SK-N-SH (cell line): Measurements from ENCODE around the gene TMEM234. TPM values are rescaled to one million over a fixed set of nuclear protein-coding genes. Genes with fewer than 3 reads are reported as not detected.
"Not testable (repeated sequence)": the region's sequence is repeated elsewhere in the genome, so short reads cannot be mapped to it uniquely, and the experiment has no call there.

Source experiments
- CTCF ChIA-PET: fragments of 300-600, 350-600 bp; formaldehyde crosslinking; extraction: SDS; loops from one replicate; lab custom pipeline; 2021; lab: Yijun Ruan, JAX
- POLR2A ChIA-PET: fragments of 350-600 bp; sonication (Branson Sonifier 250); formaldehyde crosslinking; extraction: SDS; loops from one replicate; lab custom pipeline; 2020; ENCODE audit warnings: antibody characterized with exemption, inconsistent platforms; lab: Yijun Ruan, JAX
- DNase-seq: peaks from one replicate; pipeline ENCODE4 v3.0.0; 2012
- H2AFZ ChIP-seq: fragments of 200-600 bp; sonication (generic); 2 replicates; pipeline ENCODE4 v1.8.1; 2016; ENCODE audit warnings: antibody characterized with exemption, mild to moderate bottlenecking, low read depth
- H3F3A ChIP-seq: fragments of 200-600 bp; sonication (generic); replicated peaks from 2 replicates; pipeline ENCODE3; 2016; ENCODE audit warnings: antibody characterized with exemption, mild to moderate bottlenecking; ENCODE audit not compliant: insufficient read depth
- H3K27ac ChIP-seq, 2 experiments: fragments of 200-500 bp in 1 of 2; fragments of 200-600 bp in 1 of 2; sonication (Bioruptor generic) in 1 of 2; sonication (generic), shearing (Covaris generic) in 1 of 2; 2 replicates each; pipeline versions ENCODE4 v1.5.1 to v1.6.1; 2014 to 2016; ENCODE audit warnings: low read depth in 2 of 2, inconsistent platforms in 1 of 2, low read length in 1 of 2, mild to moderate bottlenecking in 1 of 2, mixed read lengths in 1 of 2
- H3K27me3 ChIP-seq: fragments of 200-600 bp; sonication (generic), shearing (Covaris generic); 2 replicates; pipeline ENCODE4 v1.6.1; 2016; ENCODE audit warnings: mixed run types; ENCODE audit not compliant: insufficient read depth
- H3K36me3 ChIP-seq, 2 experiments: fragments of 200-500 bp in 1 of 2; fragments of 200-600 bp in 1 of 2; sonication (Bioruptor generic) in 1 of 2; sonication (generic) in 1 of 2; replicated peaks in 1 of 2; 2 replicates each; pipeline versions ENCODE3 to v1.5.1; 2014 to 2016; ENCODE audit warnings: low read length in 1 of 2, mild to moderate bottlenecking in 1 of 2; ENCODE audit not compliant: insufficient read depth in 2 of 2, control insufficient read depth in 1 of 2
- H3K4me1 ChIP-seq, 2 experiments: fragments of 200-500 bp in 1 of 2; fragments of 200-600 bp in 1 of 2; sonication (Bioruptor generic) in 1 of 2; sonication (generic), shearing (Covaris generic) in 1 of 2; 2 replicates each; pipeline versions ENCODE4 v1.5.1 to v1.6.1; 2014 to 2016; ENCODE audit warnings: low read depth in 1 of 2, low read length in 1 of 2, mixed run types in 1 of 2; ENCODE audit not compliant: insufficient read depth in 2 of 2, control insufficient read depth in 1 of 2
- H3K4me2 ChIP-seq: fragments of 200-600 bp; sonication (generic), shearing (Covaris generic); 2 replicates; pipeline ENCODE4 v1.6.1; 2017; ENCODE audit warnings: mixed run types
- H3K4me3 ChIP-seq, 2 experiments: fragments of 200-500 bp in 1 of 2; fragments of 200-600 bp in 1 of 2; sonication (Bioruptor generic) in 1 of 2; sonication (generic), shearing (Covaris generic) in 1 of 2; 2 replicates each; pipeline versions ENCODE4 v1.5.1 to v1.8.1; 2014 to 2016; ENCODE audit warnings: low read depth in 2 of 2, inconsistent platforms in 1 of 2, low read length in 1 of 2, mild to moderate bottlenecking in 1 of 2, mixed read lengths in 1 of 2, moderate library complexity in 1 of 2
- H3K79me2 ChIP-seq: fragments of 200-600 bp; sonication (generic); 2 replicates; pipeline ENCODE4 v1.8.1; 2017; ENCODE audit warnings: mild to moderate bottlenecking; ENCODE audit not compliant: insufficient read depth
- H3K9ac ChIP-seq: fragments of 200-600 bp; sonication (generic); 2 replicates; pipeline ENCODE4 v1.6.1; 2017; ENCODE audit warnings: mixed run types
- H3K9me2 ChIP-seq: fragments of 200-600 bp; sonication (generic); 2 replicates; pipeline ENCODE4 v1.6.1; 2017; ENCODE audit warnings: mixed run types
- H3K9me3 ChIP-seq: fragments of 200-600 bp; sonication (generic); 2 replicates; pipeline ENCODE4 v1.6.1; 2017; ENCODE audit warnings: mixed run types, mild to moderate bottlenecking, moderate library complexity
- H4K20me1 ChIP-seq: fragments of 200-600 bp; sonication (generic); 2 replicates; pipeline ENCODE4 v1.6.1; 2017; ENCODE audit warnings: mild to moderate bottlenecking, mixed run types; ENCODE audit not compliant: insufficient read depth
- EP300 ChIP-seq, 2 experiments: IDR thresholded peaks; 2 replicates each; pipeline versions ENCODE4 v1.4.0 to v1.6.1; 2012; ENCODE audit warnings: borderline replicate concordance in 1 of 2, low read depth in 1 of 2, low read length in 1 of 2
- EZH2phosphoT487 ChIP-seq: fragments of 200-600 bp; sonication (generic); IDR thresholded peaks from 2 replicates; pipeline ENCODE4 v1.6.1; 2017; ENCODE audit warnings: low read depth, mixed run types, mild to moderate bottlenecking, antibody characterized with exemption, moderate library complexity, borderline replicate concordance
- FOXM1 ChIP-seq: IDR thresholded peaks from 2 replicates; pipeline ENCODE4 v1.4.0; 2012; ENCODE audit warnings: low read depth, mild to moderate bottlenecking
- GATA2 ChIP-seq: sonication (generic); formaldehyde crosslinking; IDR thresholded peaks from 2 replicates; pipeline ENCODE4 v1.5.0; 2020; ENCODE audit warnings: mild to moderate bottlenecking, missing genetic modification reagents
- JUND ChIP-seq: IDR thresholded peaks from 2 replicates; pipeline ENCODE4 v1.4.0; 2012
- POLR2AphosphoS5 ChIP-seq: IDR thresholded peaks from 2 replicates; pipeline ENCODE4 v1.6.1; 2012; ENCODE audit warnings: low read depth, low read length
- RCOR1 ChIP-seq: fragments of 150-350 bp; IDR thresholded peaks from 2 replicates; pipeline ENCODE4 v1.6.1; 2017; ENCODE audit warnings: antibody characterized with exemption, low read length
- RFX5 ChIP-seq: IDR thresholded peaks from 2 replicates; pipeline ENCODE4 v1.6.1; 2012; ENCODE audit warnings: mild to moderate bottlenecking, improper control_type of control experiment, low read length
- RXRA ChIP-seq: IDR thresholded peaks from 2 replicates; pipeline ENCODE4 v1.4.0; 2012; ENCODE audit warnings: low read depth, mild to moderate bottlenecking, borderline replicate concordance
- SIN3A ChIP-seq: IDR thresholded peaks from 2 replicates; pipeline ENCODE4 v1.6.1; 2012; ENCODE audit warnings: low read depth, mild to moderate bottlenecking, low read length, moderate library complexity, borderline replicate concordance
- TAF1 ChIP-seq: IDR thresholded peaks from 2 replicates; pipeline ENCODE4 v1.6.1; 2012; ENCODE audit warnings: low read depth, mild to moderate bottlenecking, low read length, moderate library complexity, borderline replicate concordance
- TCF12 ChIP-seq: IDR thresholded peaks from 2 replicates; pipeline ENCODE4 v1.4.0; 2012
- TEAD4 ChIP-seq: IDR thresholded peaks from 2 replicates; pipeline ENCODE4 v1.4.0; 2012; ENCODE audit warnings: mild to moderate bottlenecking, borderline replicate concordance; ENCODE audit not compliant: insufficient read depth
- YY1 ChIP-seq: IDR thresholded peaks from 2 replicates; pipeline ENCODE4 v1.4.0; 2012; ENCODE audit warnings: low read depth, mild to moderate bottlenecking
- WGBS: methylation state at CpG from one replicate; pipeline ENCODE4 v1.1.6; 2017; ENCODE audit warnings: low lambda C conversion rate; 5-methylcytosine and 5-hydroxymethylcytosine counted together
- polyA plus RNA-seq, 3 experiments: library from polyadenylated mRNA; depleted of rRNA; stranded (reverse); fragments of >200 nt; gene quantifications; 2 replicates each; pipeline ENCODE4 v1.2.3, GENCODE V29; 2012
- TF ChIP-seq, protein P1 (sequence below): fragments of 150-350 bp; IDR thresholded peaks from 2 replicates; pipeline ENCODE4 v1.6.1; 2017; ENCODE audit warnings: antibody characterized with exemption, low read length, low read depth, borderline replicate concordance
- TF ChIP-seq, protein P2 (sequence below): IDR thresholded peaks from 2 replicates; pipeline ENCODE4 v1.4.0; 2012; ENCODE audit warnings: low read depth

The TMEM234 gene
- polyA plus RNA-seq, 1 of the 3 experiments (the other 2 are of a cell fraction), result 31.9 TPM

DNA sequence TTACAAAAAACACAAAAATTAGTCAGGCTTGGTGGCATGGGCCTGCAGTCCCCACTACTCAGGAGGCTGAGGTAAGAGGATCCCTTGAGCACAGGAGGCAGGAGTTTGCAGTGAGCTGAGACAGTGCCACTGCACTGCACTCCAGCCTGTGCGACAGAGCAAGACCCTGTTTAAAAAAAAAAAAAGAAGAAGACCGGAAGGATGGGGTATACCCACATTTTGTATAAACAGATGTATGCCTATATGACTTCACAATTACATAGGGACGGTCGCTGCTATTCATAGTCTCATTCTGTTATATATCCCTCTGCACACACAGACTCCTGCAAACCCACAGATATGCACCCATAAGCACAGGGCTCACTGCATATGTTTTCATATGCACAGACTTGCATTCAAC, 41.6 kb upstream of the TMEM234 start:
- CTCF ChIA-PET, result no interaction called here
- H3K4me3 ChIP-seq, result no peak overlapping the region
- H3K4me2 ChIP-seq, result no peak overlapping the region
- H3K9me3 ChIP-seq, result no peaks in the 10 kb centered on the region
- H3K4me1 ChIP-seq, result 0 out of 4 replicates have a peak, but pooled peaks cover 0 to 3% of the 10 kb centered on the region in 2 experiments
- POLR2A ChIA-PET, result no interaction called here
- no peaks in the 10 kb centered on the region for H4K20me1 ChIP-seq
- H3K36me3 ChIP-seq, result no peaks in the 10 kb centered on the region
- no peaks in the 10 kb centered on the region for H3K79me2 ChIP-seq
- H3K27ac ChIP-seq, result no peak overlapping the region
- peaks cover 14% of the 10 kb centered on the region for H3F3A ChIP-seq
- DNase-seq, result no peak
- H3K9me2 ChIP-seq, result no peaks in the 10 kb centered on the region
- WGBS, result 85% methylated on average over 4 of the region's 4 CpGs
- TF ChIP-seq, protein P1, sequence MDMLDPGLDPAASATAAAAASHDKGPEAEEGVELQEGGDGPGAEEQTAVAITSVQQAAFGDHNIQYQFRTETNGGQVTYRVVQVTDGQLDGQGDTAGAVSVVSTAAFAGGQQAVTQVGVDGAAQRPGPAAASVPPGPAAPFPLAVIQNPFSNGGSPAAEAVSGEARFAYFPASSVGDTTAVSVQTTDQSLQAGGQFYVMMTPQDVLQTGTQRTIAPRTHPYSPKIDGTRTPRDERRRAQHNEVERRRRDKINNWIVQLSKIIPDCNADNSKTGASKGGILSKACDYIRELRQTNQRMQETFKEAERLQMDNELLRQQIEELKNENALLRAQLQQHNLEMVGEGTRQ, result no peak
- no peak for TF ChIP-seq FOXM1
- no peak for TF ChIP-seq EZH2phosphoT487
- no peak for TF ChIP-seq TCF12
- TF ChIP-seq EP300 (IDR thresholded peaks at IDR 0.05; ENCODE audit: borderline replicate concordance in 1 of 2, low read depth in 1 of 2, low read length in 1 of 2), result no peak
- no peak for TF ChIP-seq YY1
- TF ChIP-seq TAF1, result no peak
- no peak for TF ChIP-seq POLR2AphosphoS5
- TF ChIP-seq RFX5, result no peak
- TF ChIP-seq JUND, result no peak
- no peak for TF ChIP-seq RCOR1
- no peak for TF ChIP-seq TEAD4
- no peak for TF ChIP-seq SIN3A
- TF ChIP-seq, protein P2, sequence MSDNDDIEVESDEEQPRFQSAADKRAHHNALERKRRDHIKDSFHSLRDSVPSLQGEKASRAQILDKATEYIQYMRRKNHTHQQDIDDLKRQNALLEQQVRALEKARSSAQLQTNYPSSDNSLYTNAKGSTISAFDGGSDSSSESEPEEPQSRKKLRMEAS, result no peak
- TF ChIP-seq RXRA, result no peak
- no peak for TF ChIP-seq GATA2 (CRISPR knock-in tag)
- TF ChIP-seq, all 33 proteins: peak for 0
- no peaks in the 10 kb centered on the region for H3K27me3 ChIP-seq
- no peak overlapping the region for H3K9ac ChIP-seq
- no peak overlapping the region for H2AFZ ChIP-seq

DNA sequence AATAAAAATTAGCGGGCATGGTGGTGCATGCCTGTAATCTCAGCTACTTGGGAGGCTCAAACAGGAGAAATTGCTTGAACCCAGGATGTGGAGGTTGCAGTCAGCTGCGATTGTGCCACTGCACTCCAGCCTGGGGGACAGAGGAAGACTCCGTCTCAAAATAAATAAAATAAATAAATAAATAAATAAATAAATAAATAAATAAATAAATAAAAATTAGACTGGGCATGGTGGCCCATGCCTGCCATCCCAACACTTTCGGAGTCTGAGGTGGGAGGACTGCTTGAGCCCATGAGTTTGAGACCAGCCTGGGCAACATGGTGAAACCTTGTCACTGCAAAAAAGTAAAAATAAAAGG, 41.1 kb upstream of the TMEM234 start:
- H3K9me3 ChIP-seq, H3K27ac ChIP-seq, H3K9ac ChIP-seq, DNase-seq, H4K20me1 ChIP-seq, H3K9me2 ChIP-seq, H2AFZ ChIP-seq, POLR2A ChIA-PET, H3K36me3 ChIP-seq, H3K79me2 ChIP-seq, H3K4me2 ChIP-seq, H3K27me3 ChIP-seq, CTCF ChIA-PET, H3K4me1 ChIP-seq, H3K4me3 ChIP-seq: not testable (repeated sequence)
- WGBS, result 94% methylated on average over 4 of the region's 4 CpGs
- peaks cover 14% of the 10 kb centered on the region for H3F3A ChIP-seq
